Mucosa of gallbladder (tissue), 1 donor: ENCODE measurements around the gene MAD1L1. TPM values are rescaled to one million over a fixed set of nuclear protein-coding genes. Genes with fewer than 3 reads are reported as not detected.

ENCODE experiments used
- DNase-seq: peaks from one replicate; pipeline ENCODE4 v3.0.0-alpha.2; 2020; ENCODE audit warnings: low spot score
- total RNA-seq: library from RNA; stranded (reverse); gene quantifications from one replicate; pipeline ENCODE4 v1.2.1, GENCODE V29; 2021
- donor health status: DM: no; HTN: no; CAD: no.

The MAD1L1 gene
- total RNA-seq, 1 donor from 2014 or later: 50.5 TPM

GRCh38 chr7:2104716-2105115 lies 128.0 kb downstream of the MAD1L1 start:
- DNase-seq: no peak

- DNase-seq: peak; percentile 83
Observed at GRCh38 chr7:2104107-2104710, 128.5 kb downstream of the MAD1L1 start.

GRCh38 chr7:2103071-2103898 lies 129.5 kb downstream of the MAD1L1 start:
- no peak for DNase-seq

GRCh38 chr7:2102375-2102723 lies 130.4 kb downstream of the MAD1L1 start:
- DNase-seq: no peak

- no peak for DNase-seq
Observed at GRCh38 chr7:2101630-2102374, 130.9 kb downstream of the MAD1L1 start.

- no peak for DNase-seq
Observed at GRCh38 chr7:2100278-2101208, 132.2 kb downstream of the MAD1L1 start.

GRCh38 chr7:2099048-2099957 lies 133.4 kb downstream of the MAD1L1 start:
- no peak for DNase-seq

- no peak for DNase-seq
Observed at GRCh38 chr7:2098496-2098895, 134.2 kb downstream of the MAD1L1 start.

- no peak for DNase-seq
Observed at GRCh38 chr7:2098056-2098455, 134.7 kb downstream of the MAD1L1 start.

- no peak for DNase-seq
Observed at GRCh38 chr7:2097492-2097891, 135.3 kb downstream of the MAD1L1 start.

- no peak for DNase-seq
Observed at GRCh38 chr7:2096692-2097387, 135.9 kb downstream of the MAD1L1 start.

- no peak for DNase-seq
Observed at GRCh38 chr7:2095436-2095835, 137.3 kb downstream of the MAD1L1 start.

- no peak for DNase-seq
Observed at GRCh38 chr7:2094454-2095045, 138.2 kb downstream of the MAD1L1 start.

- DNase-seq: no peak
Observed at GRCh38 chr7:2093843-2094220, 138.9 kb downstream of the MAD1L1 start.

- DNase-seq: no peak
Observed at GRCh38 chr7:2093215-2093842, 139.4 kb downstream of the MAD1L1 start.

- no peak for DNase-seq
Observed at GRCh38 chr7:2092279-2092678, 140.5 kb downstream of the MAD1L1 start.

GRCh38 chr7:2090526-2091520 lies 141.9 kb downstream of the MAD1L1 start:
- no peak for DNase-seq

- no peak for DNase-seq
Observed at GRCh38 chr7:2088801-2089200, 143.9 kb downstream of the MAD1L1 start.
